ENCODE results near the gene CENPX.
A peak's percentile ranks its signal among the peaks of the same experiment; 100 is the strongest.

Gene CENPX

GRCh38 chr17:82053130-82053529, 30.5 kb upstream of the CENPX start:
- Histone ChIP-seq H3K27ac (ENCODE audit: low read length) (no peak overlapping the region), H3K9me3 (ENCODE audit: control insufficient read depth, low read depth, low read length) (no peaks in the 10 kb centered on the region), H3K4me3 (ENCODE audit: low read length) (peak overlapping the region; percentile 85), H3K4me1 (ENCODE audit: control insufficient read depth, low read depth, low read length) (no peaks in the 10 kb centered on the region), H3K36me3 (ENCODE audit: control insufficient read depth, low read depth, low read length) (peaks cover 38% of the 10 kb centered on the region), H3K9ac (ENCODE audit: low read length) (no peak overlapping the region), H3K27me3 (ENCODE audit: control insufficient read depth, insufficient read depth, low read length) (no peaks in the 10 kb centered on the region)

DNA sequence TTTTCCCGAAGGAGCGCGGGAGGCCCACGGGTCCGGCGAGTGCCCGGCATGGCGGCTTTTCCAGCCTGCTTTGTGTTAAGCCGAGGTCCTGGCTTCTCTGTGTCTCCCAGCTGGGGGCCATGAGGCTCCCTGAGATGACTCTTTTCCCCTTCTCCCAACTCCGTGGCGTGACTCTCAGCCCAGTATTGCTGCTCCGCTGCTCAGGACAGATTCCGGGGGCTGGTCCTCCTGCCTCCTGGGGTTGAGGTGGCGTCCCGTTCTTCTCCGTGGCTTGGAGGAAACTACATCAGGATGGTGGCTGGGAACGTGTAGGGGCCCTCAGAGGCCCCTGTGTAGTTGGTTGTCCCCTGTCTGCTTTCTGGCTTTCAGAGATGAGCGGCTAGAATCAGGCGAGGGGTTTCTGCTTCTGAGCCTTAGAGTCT, 30.0 kb upstream of the CENPX start:
- Histone ChIP-seq H3K4me1 (ENCODE audit: control insufficient read depth, low read depth, low read length) (no peaks in the 10 kb centered on the region), H3K27ac (ENCODE audit: low read length) (no peak overlapping the region), H3K36me3 (ENCODE audit: control insufficient read depth, low read depth, low read length) (peaks cover 36% of the 10 kb centered on the region), H3K27me3 (ENCODE audit: control insufficient read depth, insufficient read depth, low read length) (no peaks in the 10 kb centered on the region), H3K9me3 (ENCODE audit: control insufficient read depth, low read depth, low read length) (no peaks in the 10 kb centered on the region), H3K9ac (ENCODE audit: low read length) (peak overlapping the region; percentile 62), H3K4me3 (ENCODE audit: low read length) (peak overlapping the region; percentile 85)

DNA sequence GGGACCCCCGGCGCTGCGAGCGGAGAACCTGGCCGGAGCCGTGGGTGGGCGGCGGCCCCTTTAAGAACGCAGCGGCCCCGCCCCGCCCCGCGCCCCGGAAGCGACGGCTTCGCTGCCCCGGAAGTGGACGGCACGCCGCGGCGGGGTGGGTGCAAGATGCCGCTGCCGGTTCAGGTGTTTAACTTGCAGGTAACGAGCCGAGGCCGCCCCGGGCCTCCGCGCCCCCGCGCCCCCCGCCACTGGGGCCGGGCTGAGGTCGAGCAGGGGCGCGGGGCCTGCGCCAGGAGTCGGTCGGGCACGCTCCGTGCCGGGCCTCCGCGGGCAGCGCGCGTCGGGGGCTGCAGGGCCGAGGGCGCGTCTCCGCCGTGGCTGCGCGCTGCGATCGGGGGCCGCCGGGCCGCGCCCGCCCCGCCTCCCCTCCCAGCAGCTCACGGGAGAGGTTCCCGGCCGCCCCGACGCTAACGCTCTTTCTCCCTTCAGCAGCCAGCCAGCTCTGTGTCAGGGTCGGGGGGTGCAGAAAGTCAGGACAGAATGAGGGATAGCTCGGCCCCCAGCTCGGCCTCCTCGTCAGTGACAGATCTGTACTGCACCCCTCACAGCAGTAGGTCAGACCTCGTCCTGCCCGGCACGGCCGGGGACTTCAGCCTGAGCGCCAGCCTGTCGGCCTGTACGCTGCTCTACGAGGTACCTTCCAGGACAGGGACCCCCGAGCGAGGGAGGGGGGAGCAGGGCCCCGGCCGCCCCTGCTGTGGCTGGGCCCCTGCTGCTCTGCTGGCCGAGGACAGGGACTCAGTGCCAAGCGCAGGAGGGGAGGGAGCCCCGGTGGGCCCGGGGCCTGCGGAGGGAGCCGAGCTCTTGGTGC, 29.3 kb upstream of the CENPX start, which contains the start of the genes GPS1 and RFNG:
Gene GPS1 (plus strand): TSS at position 123 of the 862 bp plus-strand sequence. CDS start 34 bp downstream, at position 157.
Gene RFNG (minus strand): TSS at position 36 of the 862 bp plus-strand sequence. CDS start 45 bp downstream, outside the sequence.
- Histone ChIP-seq H3K27ac (ENCODE audit: low read length) (no peak within 1 kb of the TSS), H3K9ac (ENCODE audit: low read length) (peak within 1 kb of the TSS; percentile 62), H3K36me3 (ENCODE audit: control insufficient read depth, low read depth, low read length) (peaks cover 35% of the 10 kb centered on the region), H3K4me1 (ENCODE audit: control insufficient read depth, low read depth, low read length) (no peaks in the 10 kb centered on the region), H3K9me3 (ENCODE audit: control insufficient read depth, low read depth, low read length) (no peaks in the 10 kb centered on the region), H3K4me3 (ENCODE audit: low read length) (peak within 1 kb of the TSS; percentile 85), H3K27me3 (ENCODE audit: control insufficient read depth, insufficient read depth, low read length) (no peaks in the 10 kb centered on the region)

DNA sequence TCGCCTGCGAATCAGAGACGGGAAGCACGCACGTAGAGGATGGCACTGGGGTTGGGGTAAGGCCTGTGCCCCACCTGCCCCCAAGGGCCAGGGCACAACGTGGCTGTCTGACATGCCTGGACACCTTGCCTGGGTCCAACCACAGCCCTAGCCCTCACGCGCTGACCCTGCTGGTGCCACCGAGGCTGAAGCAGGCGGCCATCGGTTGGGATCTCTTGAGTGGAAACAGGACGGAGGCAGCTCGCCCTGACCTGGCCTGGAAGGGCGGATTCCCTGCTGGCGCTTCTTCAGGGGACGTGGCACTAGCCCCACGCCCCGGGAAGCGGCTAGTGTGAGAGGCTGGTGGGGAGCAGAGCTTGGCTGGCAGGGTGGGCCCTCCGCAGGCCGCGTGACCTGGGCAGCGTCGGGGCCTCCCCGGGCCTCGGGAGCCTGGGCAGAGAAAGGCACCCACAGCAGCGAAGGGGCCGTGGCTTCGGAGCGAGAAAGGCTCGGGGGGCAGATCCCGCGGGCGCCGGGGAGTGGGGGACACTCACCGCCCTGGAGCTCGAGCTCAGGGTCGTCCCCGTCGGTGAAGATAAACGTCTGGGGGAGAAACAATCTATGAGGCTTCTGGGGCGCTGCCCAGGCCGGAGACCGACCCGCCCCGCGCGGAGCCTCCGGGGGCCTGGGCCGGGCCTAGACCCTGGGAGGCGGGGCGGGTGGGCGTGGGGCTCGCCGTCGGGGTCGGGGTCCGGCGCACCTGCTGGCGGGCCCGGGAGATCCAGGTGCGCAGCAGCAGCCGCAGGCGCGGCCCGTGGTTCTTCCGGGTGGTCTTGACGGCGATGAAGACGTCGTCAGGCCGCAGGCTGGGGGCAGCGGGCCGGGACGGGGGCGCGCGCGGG, 28.3 kb upstream of the CENPX start:
- H3K36me3 ChIP-seq (ENCODE audit: control insufficient read depth, low read depth, low read length): peaks cover 25% of the 10 kb centered on the region
- H3K27me3 ChIP-seq (ENCODE audit: control insufficient read depth, insufficient read depth, low read length): no peaks in the 10 kb centered on the region
- no peak overlapping the region for H3K9ac ChIP-seq (ENCODE audit: low read length)
- no peaks in the 10 kb centered on the region for H3K9me3 ChIP-seq (ENCODE audit: control insufficient read depth, low read depth, low read length)
- no peaks in the 10 kb centered on the region for H3K4me1 ChIP-seq (ENCODE audit: control insufficient read depth, low read depth, low read length)
- H3K4me3 ChIP-seq (ENCODE audit: low read length): peak overlapping the region; percentile 52
- H3K27ac ChIP-seq (ENCODE audit: low read length): no peak overlapping the region

GRCh38 chr17:82050152-82050760, 27.6 kb upstream of the CENPX start:
- Histone ChIP-seq H3K4me1 (ENCODE audit: control insufficient read depth, low read depth, low read length) (no peaks in the 10 kb centered on the region), H3K27ac (ENCODE audit: low read length) (no peak overlapping the region), H3K9ac (ENCODE audit: low read length) (no peak overlapping the region), H3K9me3 (ENCODE audit: control insufficient read depth, low read depth, low read length) (no peaks in the 10 kb centered on the region), H3K27me3 (ENCODE audit: control insufficient read depth, insufficient read depth, low read length) (no peaks in the 10 kb centered on the region), H3K36me3 (ENCODE audit: control insufficient read depth, low read depth, low read length) (peaks cover 20% of the 10 kb centered on the region), H3K4me3 (ENCODE audit: low read length) (peak overlapping the region; percentile 52)

DNA sequence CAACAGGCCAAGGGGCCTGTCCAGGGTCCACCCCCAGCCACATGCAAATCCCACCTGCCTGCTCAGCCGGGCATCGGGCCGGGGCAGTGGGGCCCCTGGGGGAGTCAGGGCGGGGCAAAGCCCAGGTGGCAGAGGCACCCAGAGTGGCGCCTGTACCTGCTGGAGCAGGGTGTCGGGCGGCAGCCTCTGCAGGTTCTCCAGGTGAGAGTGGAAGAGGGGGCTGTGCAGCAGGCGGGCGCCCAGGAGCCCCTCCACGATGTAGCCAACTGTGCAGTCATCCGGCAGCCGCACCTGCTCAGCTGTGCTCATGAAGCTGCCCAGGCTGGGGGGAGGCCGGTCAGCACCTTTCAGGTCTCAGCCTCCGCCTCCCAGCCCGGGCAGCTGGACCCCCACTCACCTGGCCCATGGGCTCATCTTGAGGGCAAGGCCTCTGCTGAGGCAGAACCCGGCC, 26.9 kb upstream of the CENPX start:
- H3K4me3 ChIP-seq (ENCODE audit: low read length): no peak overlapping the region
- peaks cover 13% of the 10 kb centered on the region for H3K36me3 ChIP-seq (ENCODE audit: control insufficient read depth, low read depth, low read length)
- H3K27ac ChIP-seq (ENCODE audit: low read length): no peak overlapping the region
- H3K9me3 ChIP-seq (ENCODE audit: control insufficient read depth, low read depth, low read length): no peaks in the 10 kb centered on the region
- H3K4me1 ChIP-seq (ENCODE audit: control insufficient read depth, low read depth, low read length): no peaks in the 10 kb centered on the region
- H3K9ac ChIP-seq (ENCODE audit: low read length): no peak overlapping the region
- H3K27me3 ChIP-seq (ENCODE audit: control insufficient read depth, insufficient read depth, low read length): no peaks in the 10 kb centered on the region

DNA sequence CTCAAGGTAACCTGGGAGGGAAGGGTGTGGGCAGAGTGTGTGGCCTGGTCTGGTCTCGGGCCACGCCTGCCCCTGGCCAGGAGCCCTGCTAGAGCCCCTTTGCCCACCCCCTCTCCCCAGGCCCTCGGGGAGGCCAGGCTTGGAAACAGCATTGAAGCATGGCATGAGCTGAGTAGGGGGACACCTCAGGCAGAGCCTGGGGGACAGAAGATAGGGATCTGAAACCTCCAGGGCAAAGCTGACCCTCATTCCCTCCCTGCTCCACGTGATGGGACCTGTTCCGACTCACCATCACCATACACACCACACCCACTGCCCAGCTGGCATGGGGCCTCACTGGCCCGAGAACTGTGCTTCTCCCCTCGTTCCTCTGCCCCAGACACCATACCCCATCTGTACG, 26.4 kb upstream of the CENPX start:
- Histone ChIP-seq H3K4me3 (ENCODE audit: low read length) (no peak overlapping the region), H3K36me3 (ENCODE audit: control insufficient read depth, low read depth, low read length) (peaks cover 12% of the 10 kb centered on the region), H3K9ac (ENCODE audit: low read length) (no peak overlapping the region), H3K27me3 (ENCODE audit: control insufficient read depth, insufficient read depth, low read length) (no peaks in the 10 kb centered on the region), H3K9me3 (ENCODE audit: control insufficient read depth, low read depth, low read length) (no peaks in the 10 kb centered on the region), H3K4me1 (ENCODE audit: control insufficient read depth, low read depth, low read length) (no peaks in the 10 kb centered on the region), H3K27ac (ENCODE audit: low read length) (no peak overlapping the region)

- peaks cover 4% of the 10 kb centered on the region for H3K4me1 ChIP-seq (ENCODE audit: control insufficient read depth, low read depth, low read length)
- H3K4me3 ChIP-seq (ENCODE audit: low read length): no peak overlapping the region
- H3K27me3 ChIP-seq (ENCODE audit: control insufficient read depth, insufficient read depth, low read length): no peaks in the 10 kb centered on the region
Measured at GRCh38 chr17:82048571-82048971, 25.9 kb upstream of the CENPX start.

GRCh38 chr17:82047914-82048570, 25.4 kb upstream of the CENPX start:
- no peaks in the 10 kb centered on the region for H3K27me3 ChIP-seq (ENCODE audit: control insufficient read depth, insufficient read depth, low read length)
- H3K4me3 ChIP-seq (ENCODE audit: low read length): no peak overlapping the region
- no peaks in the 10 kb centered on the region for H3K9me3 ChIP-seq (ENCODE audit: control insufficient read depth, low read depth, low read length)
- H3K27ac ChIP-seq (ENCODE audit: low read length): no peak overlapping the region
- no peak overlapping the region for H3K9ac ChIP-seq (ENCODE audit: low read length)
- peaks cover 7% of the 10 kb centered on the region for H3K4me1 ChIP-seq (ENCODE audit: control insufficient read depth, low read depth, low read length)
- H3K36me3 ChIP-seq (ENCODE audit: control insufficient read depth, low read depth, low read length): peaks cover 5% of the 10 kb centered on the region

More at GRCh38 chr17:82048571-82048971, 25.9 kb upstream of the CENPX start:
- Histone ChIP-seq H3K9me3 (ENCODE audit: control insufficient read depth, low read depth, low read length) (no peaks in the 10 kb centered on the region), H3K27ac (ENCODE audit: low read length) (no peak overlapping the region), H3K9ac (ENCODE audit: low read length) (no peak overlapping the region), H3K36me3 (ENCODE audit: control insufficient read depth, low read depth, low read length) (peaks cover 8% of the 10 kb centered on the region)

DNA sequence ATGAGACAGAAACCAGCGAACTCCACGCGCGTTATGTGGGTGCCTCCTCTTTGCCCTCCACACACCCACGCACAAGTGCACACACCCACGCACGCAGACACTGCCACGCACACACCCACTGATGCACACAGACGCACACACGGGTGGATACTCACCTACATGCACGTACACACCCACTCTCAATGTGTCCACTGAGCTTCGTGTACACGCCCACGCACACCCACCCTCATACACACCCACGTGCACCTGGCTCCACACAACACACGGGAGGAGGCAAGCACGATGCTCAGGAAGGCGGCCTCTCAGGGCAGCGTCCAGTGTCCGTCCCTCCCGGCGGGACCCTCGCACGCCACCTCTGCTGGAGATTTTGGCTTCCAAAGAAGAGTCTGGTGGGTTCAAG, 24.7 kb upstream of the CENPX start:
- H3K27me3 ChIP-seq (ENCODE audit: control insufficient read depth, insufficient read depth, low read length): no peaks in the 10 kb centered on the region
- H3K4me1 ChIP-seq (ENCODE audit: control insufficient read depth, low read depth, low read length): peaks cover 7% of the 10 kb centered on the region
- H3K9me3 ChIP-seq (ENCODE audit: control insufficient read depth, low read depth, low read length): no peaks in the 10 kb centered on the region
- no peak overlapping the region for H3K27ac ChIP-seq (ENCODE audit: low read length)
- peaks cover 5% of the 10 kb centered on the region for H3K36me3 ChIP-seq (ENCODE audit: control insufficient read depth, low read depth, low read length)
- no peak overlapping the region for H3K9ac ChIP-seq (ENCODE audit: low read length)
- no peak overlapping the region for H3K4me3 ChIP-seq (ENCODE audit: low read length)

Measured in iPS-18a (cell line).